ENCODE measurements around the gene IMPDH1. TPM values are rescaled to one million over a fixed set of nuclear protein-coding genes. Genes with fewer than 3 reads are reported as not detected.
A peak's percentile ranks its signal among the peaks of the same experiment; 100 is the strongest.

Gene IMPDH1
- total and polyA plus RNA-seq, 9 of the 15 experiments (the other 6 are each of a cell fraction or from before 2014, with no cell fraction given) = 0.80 to 118 (median 64.3) TPM

DNA sequence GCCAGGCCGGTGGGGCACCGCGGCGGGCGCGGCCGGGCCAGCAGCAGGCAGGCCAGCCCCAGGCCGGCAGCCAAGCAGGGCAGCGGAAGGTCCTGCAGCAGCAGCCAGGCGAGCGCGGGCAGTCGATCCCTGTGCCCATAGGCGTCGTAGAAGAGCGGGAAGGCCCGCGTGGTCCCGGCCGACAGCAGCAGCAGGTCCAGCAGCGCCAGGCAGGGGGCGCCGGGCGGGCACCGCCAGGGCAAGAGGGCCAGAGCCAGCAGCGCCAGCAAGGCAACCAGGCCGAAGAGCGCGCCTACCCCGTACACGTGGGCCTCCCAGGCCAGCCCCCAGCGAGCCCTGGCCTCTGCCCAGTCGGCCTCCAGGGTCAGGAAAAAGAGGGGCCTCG lies 57.6 kb downstream of the IMPDH1 start:
- FAIRE-seq = no peak
- Histone ChIP-seq H2AFZ (ENCODE audit: low read depth, low read length) (no peak overlapping the region), H3K9me3 (replicated peaks; ENCODE audit: control insufficient read depth, insufficient read depth, low read depth, low read length) (no peaks in the 10 kb centered on the region), H3K27ac (ENCODE audit: extremely low read depth, low read depth, low read length) (no peak overlapping the region), H3K79me2 (ENCODE audit: control insufficient read depth, insufficient read depth, low read length) (no peaks in the 10 kb centered on the region), H3K4me1 (replicated peaks in 1 of 2; ENCODE audit: control insufficient read depth in 2 of 2, insufficient read depth in 2 of 2, low read length in 2 of 2) (peaks cover 12 to 20% of the 10 kb centered on the region in 2 experiments), H3K9me1 (ENCODE audit: control insufficient read depth, insufficient read depth, low read length) (peaks cover 3% of the 10 kb centered on the region), H3K9ac (ENCODE audit: insufficient read depth in 1 of 2, low read depth in 2 of 2, low read length in 2 of 2) (no peak overlapping the region), H3K27me3 (ENCODE audit: control insufficient read depth in 2 of 2, insufficient read depth in 2 of 2, low read length in 2 of 2) (peaks cover 2 to 30% of the 10 kb centered on the region in 2 experiments; a peak in 3 of 5 replicates), H3K4me2 (ENCODE audit: insufficient read depth, low read length) (no peak overlapping the region), H3K36me3 (ENCODE audit: control insufficient read depth, insufficient read depth, low read length) (no peaks in the 10 kb centered on the region), H3K4me3 (no peak overlapping the region), H4K20me1 (replicated peaks; ENCODE audit: control insufficient read depth, insufficient read depth, low read length) (no peaks in the 10 kb centered on the region)
- DNase-seq (ENCODE audit: extremely low read depth in 1 of 4, low spot score in 3 of 4) = no peak
- in situ Hi-C loops (cut with MboI) = no loop called here
- CTCF ChIA-PET (ENCODE audit: low intra/inter-chr PET ratio) = no interaction called here
- no TSS peak for BruUV-seq (replicated peaks)
- POLR2A ChIA-PET = no interaction called here
- intact Hi-C loops (cut with micrococcal nuclease) = no loop called here
- 80% methylated on average over 29 of the region's 34 CpGs for WGBS (ENCODE audit: insufficient coverage, low coverage, missing lambda C conversion rate)
- ATAC-seq = no peak
- TF ChIP-seq ZBTB7A (IDR thresholded peaks at IDR 0.05; ENCODE audit: borderline replicate concordance, control insufficient read depth, low read depth, low read length) (no peak), MED1 (CRISPR knock-in tag; IDR thresholded peaks at IDR 0.05; ENCODE audit: borderline replicate concordance) (no peak), ZNF584 (CRISPR knock-in tag; IDR thresholded peaks at IDR 0.05; ENCODE audit: low read depth) (no peak), TSC22D4 (tag; IDR thresholded peaks at IDR 0.05) (no peak), NCOA2 (IDR thresholded peaks at IDR 0.05; ENCODE audit: partially characterized antibody in 2 of 2) (no peak), EP400 (IDR thresholded peaks at IDR 0.05) (no peak), NR2C2 (CRISPR knock-in tag; IDR thresholded peaks at IDR 0.05) (no peak), NR2C2 (tag; IDR thresholded peaks at IDR 0.05) (no peak), NFE2L1 (tag; IDR thresholded peaks at IDR 0.05; ENCODE audit: borderline replicate concordance, low read depth) (no peak), PHTF2 (CRISPR knock-in tag; IDR thresholded peaks at IDR 0.05) (no peak), GABPB2 (CRISPR knock-in tag; conservative IDR thresholded peaks at IDR 0.05) (no peak), EWSR1 (IDR thresholded peaks at IDR 0.05; ENCODE audit: borderline replicate concordance, low read depth, partially characterized antibody) (no peak), ZNF830 (CRISPR knock-in tag; IDR thresholded peaks at IDR 0.05) (no peak), TEAD1 (CRISPR knock-in tag; IDR thresholded peaks at IDR 0.05) (0 out of 4 replicates have a peak, but pooled peaks of 1 of the 2 experiments have one; percentile 25)
- TF ChIP-seq, protein P1, sequence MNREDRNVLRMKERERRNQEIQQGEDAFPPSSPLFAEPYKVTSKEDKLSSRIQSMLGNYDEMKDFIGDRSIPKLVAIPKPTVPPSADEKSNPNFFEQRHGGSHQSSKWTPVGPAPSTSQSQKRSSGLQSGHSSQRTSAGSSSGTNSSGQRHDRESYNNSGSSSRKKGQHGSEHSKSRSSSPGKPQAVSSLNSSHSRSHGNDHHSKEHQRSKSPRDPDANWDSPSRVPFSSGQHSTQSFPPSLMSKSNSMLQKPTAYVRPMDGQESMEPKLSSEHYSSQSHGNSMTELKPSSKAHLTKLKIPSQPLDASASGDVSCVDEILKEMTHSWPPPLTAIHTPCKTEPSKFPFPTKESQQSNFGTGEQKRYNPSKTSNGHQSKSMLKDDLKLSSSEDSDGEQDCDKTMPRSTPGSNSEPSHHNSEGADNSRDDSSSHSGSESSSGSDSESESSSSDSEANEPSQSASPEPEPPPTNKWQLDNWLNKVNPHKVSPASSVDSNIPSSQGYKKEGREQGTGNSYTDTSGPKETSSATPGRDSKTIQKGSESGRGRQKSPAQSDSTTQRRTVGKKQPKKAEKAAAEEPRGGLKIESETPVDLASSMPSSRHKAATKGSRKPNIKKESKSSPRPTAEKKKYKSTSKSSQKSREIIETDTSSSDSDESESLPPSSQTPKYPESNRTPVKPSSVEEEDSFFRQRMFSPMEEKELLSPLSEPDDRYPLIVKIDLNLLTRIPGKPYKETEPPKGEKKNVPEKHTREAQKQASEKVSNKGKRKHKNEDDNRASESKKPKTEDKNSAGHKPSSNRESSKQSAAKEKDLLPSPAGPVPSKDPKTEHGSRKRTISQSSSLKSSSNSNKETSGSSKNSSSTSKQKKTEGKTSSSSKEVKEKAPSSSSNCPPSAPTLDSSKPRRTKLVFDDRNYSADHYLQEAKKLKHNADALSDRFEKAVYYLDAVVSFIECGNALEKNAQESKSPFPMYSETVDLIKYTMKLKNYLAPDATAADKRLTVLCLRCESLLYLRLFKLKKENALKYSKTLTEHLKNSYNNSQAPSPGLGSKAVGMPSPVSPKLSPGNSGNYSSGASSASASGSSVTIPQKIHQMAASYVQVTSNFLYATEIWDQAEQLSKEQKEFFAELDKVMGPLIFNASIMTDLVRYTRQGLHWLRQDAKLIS (CRISPR knock-in tag; IDR thresholded peaks at IDR 0.05) = no peak
- TF ChIP-seq, protein P2, sequence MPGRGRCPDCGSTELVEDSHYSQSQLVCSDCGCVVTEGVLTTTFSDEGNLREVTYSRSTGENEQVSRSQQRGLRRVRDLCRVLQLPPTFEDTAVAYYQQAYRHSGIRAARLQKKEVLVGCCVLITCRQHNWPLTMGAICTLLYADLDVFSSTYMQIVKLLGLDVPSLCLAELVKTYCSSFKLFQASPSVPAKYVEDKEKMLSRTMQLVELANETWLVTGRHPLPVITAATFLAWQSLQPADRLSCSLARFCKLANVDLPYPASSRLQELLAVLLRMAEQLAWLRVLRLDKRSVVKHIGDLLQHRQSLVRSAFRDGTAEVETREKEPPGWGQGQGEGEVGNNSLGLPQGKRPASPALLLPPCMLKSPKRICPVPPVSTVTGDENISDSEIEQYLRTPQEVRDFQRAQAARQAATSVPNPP (IDR thresholded peaks at IDR 0.05; ENCODE audit: borderline replicate concordance, insufficient read depth, insufficient read length) = no peak
- TF ChIP-seq, protein P3, sequence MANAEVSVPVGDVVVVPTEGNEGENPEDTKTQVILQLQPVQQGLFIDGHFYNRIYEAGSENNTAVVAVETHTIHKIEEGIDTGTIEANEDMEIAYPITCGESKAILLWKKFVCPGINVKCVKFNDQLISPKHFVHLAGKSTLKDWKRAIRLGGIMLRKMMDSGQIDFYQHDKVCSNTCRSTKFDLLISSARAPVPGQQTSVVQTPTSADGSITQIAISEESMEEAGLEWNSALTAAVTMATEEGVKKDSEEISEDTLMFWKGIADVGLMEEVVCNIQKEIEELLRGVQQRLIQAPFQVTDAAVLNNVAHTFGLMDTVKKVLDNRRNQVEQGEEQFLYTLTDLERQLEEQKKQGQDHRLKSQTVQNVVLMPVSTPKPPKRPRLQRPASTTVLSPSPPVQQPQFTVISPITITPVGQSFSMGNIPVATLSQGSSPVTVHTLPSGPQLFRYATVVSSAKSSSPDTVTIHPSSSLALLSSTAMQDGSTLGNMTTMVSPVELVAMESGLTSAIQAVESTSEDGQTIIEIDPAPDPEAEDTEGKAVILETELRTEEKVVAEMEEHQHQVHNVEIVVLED (CRISPR knock-in tag; IDR thresholded peaks at IDR 0.05) = no peak
